Fibroblast of skin of right biceps (primary cell): ENCODE data around the gene IL12RB2.
A peak's percentile ranks its signal among the peaks of the same experiment; 100 is the strongest.

ENCODE experiments used
- DNase-seq: peaks from one replicate; pipeline ENCODE4 v3.0.0-alpha.2; 2013

Gene IL12RB2

GRCh38 chr1:67314696-67315095 lies 7.0 kb downstream of the IL12RB2 start:
- no peak for DNase-seq

- no peak for DNase-seq
Observed at GRCh38 chr1:67316180-67316902, 8.7 kb downstream of the IL12RB2 start.

GRCh38 chr1:67316918-67317317 lies 9.2 kb downstream of the IL12RB2 start:
- DNase-seq = no peak

GRCh38 chr1:67317803-67318202 lies 10.1 kb downstream of the IL12RB2 start:
- DNase-seq = no peak

GRCh38 chr1:67322442-67322841 lies 14.8 kb downstream of the IL12RB2 start:
- no peak for DNase-seq

GRCh38 chr1:67323087-67323486 lies 15.4 kb downstream of the IL12RB2 start:
- DNase-seq = no peak

GRCh38 chr1:67324068-67324467 lies 16.4 kb downstream of the IL12RB2 start:
- no peak for DNase-seq

GRCh38 chr1:67327864-67328466 lies 20.3 kb downstream of the IL12RB2 start:
- no peak for DNase-seq

- no peak for DNase-seq
Observed at GRCh38 chr1:67332653-67333529, 25.2 kb downstream of the IL12RB2 start.

GRCh38 chr1:67333603-67334002 lies 25.9 kb downstream of the IL12RB2 start:
- DNase-seq = no peak

GRCh38 chr1:67335411-67335810 lies 27.7 kb downstream of the IL12RB2 start:
- no peak for DNase-seq

- DNase-seq = no peak
Observed at GRCh38 chr1:67336157-67336556, 28.5 kb downstream of the IL12RB2 start.

- DNase-seq = peak; percentile 9
Observed at GRCh38 chr1:67336783-67337182, 29.1 kb downstream of the IL12RB2 start.

GRCh38 chr1:67338642-67339041 lies 31.0 kb downstream of the IL12RB2 start:
- peak; percentile 51 for DNase-seq

- DNase-seq = peak; percentile 81
Observed at GRCh38 chr1:67339623-67340343, 32.1 kb downstream of the IL12RB2 start.

- DNase-seq = no peak
Observed at GRCh38 chr1:67342076-67342890, 34.6 kb downstream of the IL12RB2 start.

GRCh38 chr1:67345556-67345955 lies 37.9 kb downstream of the IL12RB2 start:
- DNase-seq = no peak

- DNase-seq = no peak
Observed at GRCh38 chr1:67346982-67347381, 39.3 kb downstream of the IL12RB2 start.

- DNase-seq = peak; percentile 76
Observed at GRCh38 chr1:67347688-67348472, 40.2 kb downstream of the IL12RB2 start.

GRCh38 chr1:67348586-67349252 lies 41.0 kb downstream of the IL12RB2 start:
- no peak for DNase-seq

- no peak for DNase-seq
Observed at GRCh38 chr1:67350783-67351182, 43.1 kb downstream of the IL12RB2 start.
